NCI-H146 treated with DMSO at 0.1 percent for 48 hours (cell line): ENCODE results near the gene SLC7A5.

Experiments used
- DNase-seq: peaks from one replicate; lab custom pipeline; 2025; ENCODE audit not compliant: unreplicated experiment; lab: John Stamatoyannopoulos, UW

Gene SLC7A5

DNA sequence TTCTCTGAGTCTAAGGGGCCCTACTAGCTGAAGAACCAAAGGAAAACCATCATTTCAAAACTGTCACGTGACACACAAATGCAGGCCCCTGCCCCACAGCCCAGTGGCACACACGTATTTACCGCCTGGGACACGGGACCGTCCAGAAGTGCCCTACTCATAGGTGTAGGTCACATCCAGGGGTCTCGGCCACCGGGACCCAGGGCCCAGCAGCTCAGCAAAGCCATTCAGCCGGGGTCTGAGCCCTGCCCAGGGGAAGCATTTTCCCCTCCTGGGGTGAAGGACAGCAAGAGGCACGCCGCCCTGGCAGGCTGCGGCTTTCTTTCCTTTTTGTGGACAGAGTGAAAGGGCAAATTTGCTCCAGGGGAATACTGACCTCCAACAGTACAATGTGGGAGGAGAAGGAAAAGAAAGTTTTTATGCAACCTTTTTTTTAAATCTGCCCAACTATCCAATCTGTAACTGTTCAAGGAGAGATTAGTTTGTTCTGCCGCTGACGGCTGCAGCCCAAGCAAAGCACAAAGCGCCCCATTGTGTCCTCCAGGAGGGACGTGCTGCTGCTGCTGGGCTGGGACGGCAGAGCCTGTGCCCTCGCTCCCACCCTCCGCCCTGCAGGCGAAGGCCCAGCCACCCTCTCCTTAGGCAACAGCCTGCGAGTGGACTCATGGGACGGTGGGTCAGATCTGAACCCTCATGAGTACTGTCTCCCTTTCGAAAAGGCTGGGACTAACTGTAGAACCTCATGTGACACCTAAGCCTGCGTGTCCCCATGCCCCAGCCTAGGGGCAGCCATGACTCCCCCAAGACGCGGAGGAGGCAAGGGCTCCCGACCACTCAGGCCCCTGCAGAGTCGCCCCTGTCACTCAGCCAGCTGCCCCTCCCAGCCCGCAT lies 21.3 kb downstream of the SLC7A5 start:
- no peak for DNase-seq

DNA sequence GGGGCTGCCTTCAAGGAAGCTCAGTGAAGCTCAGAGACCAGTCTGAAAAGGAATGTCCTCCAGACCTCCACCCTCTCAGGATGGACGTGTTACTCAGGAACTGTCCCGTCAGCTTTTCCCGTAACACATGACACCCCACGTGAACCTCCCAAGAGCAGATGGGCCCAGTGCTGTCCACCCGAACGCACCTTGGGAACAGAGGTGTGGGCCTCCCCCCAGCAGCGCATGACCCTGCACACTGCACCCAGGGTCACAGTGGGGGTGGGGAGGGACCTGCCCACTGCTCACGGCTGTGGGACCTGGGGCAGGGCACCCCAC lies 21.9 kb downstream of the SLC7A5 start:
- no peak for DNase-seq

DNA sequence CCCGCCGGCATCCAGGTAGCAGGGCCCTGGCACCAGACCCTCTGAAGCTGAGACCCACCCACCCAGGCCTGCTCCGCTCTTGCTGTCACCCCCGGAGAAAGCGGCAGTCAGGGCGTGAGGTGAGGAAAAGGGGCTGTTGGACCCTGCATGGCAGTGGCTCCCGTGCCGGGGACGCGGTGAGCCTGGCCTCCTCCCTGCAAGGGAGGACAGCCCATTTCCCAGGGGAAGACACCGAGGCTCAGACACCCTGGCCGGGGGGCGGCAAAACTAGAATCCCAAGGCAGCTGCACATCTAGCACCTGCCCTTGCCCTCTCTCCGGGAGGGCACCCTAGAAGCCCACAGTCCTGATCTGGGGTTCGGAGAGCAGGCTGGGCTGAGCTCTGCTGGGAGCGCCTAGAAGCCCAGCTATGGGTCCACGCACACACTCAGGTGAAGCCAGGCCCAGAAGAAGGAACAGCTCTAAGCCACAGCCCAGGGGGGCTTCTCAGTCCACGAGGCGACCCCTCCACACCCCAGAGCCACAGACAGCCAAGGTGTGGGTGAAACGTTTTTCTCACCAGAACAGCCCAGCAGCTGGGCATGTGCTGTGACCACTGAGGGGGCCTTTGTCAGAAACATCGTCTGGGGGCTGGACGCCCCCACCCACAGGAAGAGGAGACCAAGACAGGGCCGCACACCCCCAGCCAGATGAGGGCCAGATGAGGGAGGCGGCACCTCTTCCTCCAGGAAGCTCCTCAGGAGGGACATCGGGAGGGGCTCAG lies 22.4 kb downstream of the SLC7A5 start:
- no peak for DNase-seq

DNA sequence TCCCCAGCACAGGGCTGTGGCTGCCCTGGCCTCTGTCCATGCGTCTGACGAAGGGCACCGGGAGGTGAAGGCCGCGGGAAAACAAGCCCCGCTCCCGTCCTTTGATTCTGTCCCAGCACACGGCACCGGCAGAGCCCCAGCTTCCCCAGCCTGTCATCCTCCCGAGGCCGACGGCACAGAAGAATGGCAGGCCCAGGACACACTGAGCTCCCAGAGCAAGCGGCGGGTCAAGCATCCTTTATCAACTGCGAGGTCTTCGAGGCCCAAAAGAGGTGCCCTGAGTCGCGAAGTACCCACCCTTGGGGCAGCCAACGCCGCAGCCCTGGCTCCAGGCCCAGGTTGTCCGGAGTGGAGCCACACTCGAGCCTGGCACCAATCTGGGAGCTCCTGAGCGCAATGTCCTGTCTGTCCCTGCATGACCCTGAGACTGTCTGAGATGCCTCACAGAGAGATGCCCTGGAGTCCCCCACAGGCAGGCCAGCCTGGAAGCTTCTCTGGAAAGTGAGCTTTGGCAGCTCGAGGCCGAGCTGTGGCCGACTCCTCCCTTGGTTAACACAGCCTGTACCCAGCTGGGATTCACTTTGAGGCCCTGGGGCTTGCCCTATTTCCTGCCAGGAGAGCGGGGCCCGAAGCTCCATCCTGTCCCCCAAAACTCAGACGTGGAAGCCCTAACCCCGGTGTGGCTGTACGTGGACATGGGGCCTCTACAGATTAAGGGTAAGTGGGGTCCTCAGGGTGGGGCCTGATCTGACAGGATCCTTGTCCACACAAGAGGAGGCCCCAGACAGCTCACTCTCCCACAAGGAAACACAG lies 23.3 kb downstream of the SLC7A5 start:
- no peak for DNase-seq

DNA sequence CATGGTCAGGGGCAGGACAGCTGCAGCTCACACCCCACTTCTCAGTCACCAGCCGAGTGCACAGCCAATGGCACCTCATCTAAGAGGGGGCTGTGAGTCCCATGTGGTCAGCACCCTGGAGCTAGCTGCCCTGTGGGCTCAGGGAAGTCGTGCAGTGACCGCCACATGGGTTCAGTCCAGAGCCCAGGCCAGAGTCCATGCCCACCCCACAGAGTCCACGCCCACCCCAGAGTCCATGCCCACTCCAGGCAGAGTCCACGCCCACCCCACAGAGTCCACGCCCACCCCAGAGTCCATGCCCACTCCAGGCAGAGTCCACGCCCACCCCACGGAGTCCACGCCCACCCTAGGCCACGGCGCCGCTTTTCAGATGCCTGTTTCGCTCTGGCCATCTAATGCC lies 24.1 kb downstream of the SLC7A5 start:
- DNase-seq: no peak

GRCh38 chr16:87844809-87845208 lies 24.5 kb downstream of the SLC7A5 start:
- DNase-seq: no peak

GRCh38 chr16:87844120-87844733 lies 25.1 kb downstream of the SLC7A5 start:
- no peak for DNase-seq

GRCh38 chr16:87843678-87844105 lies 25.6 kb downstream of the SLC7A5 start:
- no peak for DNase-seq

DNA sequence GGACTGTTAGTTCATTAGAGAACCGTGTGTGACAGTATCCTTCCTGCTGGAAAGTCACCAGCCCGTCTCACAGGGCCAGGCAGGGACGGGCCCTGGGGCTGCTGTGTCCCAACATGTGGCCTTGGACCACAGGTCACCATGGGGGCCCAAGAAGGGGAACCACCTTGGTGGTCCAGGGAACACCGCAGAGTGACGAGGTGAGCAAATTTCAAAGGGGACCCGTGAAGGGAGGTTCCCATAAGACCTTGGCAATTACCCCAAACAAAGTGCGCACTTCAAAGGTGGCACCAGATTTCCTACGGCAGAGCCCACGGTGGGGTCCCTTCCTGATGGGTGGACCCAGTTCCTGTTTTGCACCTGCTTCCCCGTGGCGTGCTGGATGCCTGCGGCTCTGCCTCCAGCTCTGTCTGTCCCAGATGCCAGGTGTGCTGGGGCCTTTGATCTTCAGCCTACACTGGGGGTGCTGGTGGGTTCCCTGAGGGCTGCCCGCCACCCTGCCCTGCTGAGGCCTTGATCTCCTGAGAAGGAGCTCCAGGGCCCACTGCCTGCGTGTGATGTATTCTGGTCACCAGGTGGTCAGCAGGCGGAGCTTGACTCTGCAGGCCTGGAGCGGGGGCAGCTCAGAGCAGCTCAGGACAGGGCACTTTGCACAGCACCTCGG lies 27.0 kb downstream of the SLC7A5 start:
- no peak for DNase-seq

GRCh38 chr16:87841340-87842208 lies 27.7 kb downstream of the SLC7A5 start:
- no peak for DNase-seq

DNA sequence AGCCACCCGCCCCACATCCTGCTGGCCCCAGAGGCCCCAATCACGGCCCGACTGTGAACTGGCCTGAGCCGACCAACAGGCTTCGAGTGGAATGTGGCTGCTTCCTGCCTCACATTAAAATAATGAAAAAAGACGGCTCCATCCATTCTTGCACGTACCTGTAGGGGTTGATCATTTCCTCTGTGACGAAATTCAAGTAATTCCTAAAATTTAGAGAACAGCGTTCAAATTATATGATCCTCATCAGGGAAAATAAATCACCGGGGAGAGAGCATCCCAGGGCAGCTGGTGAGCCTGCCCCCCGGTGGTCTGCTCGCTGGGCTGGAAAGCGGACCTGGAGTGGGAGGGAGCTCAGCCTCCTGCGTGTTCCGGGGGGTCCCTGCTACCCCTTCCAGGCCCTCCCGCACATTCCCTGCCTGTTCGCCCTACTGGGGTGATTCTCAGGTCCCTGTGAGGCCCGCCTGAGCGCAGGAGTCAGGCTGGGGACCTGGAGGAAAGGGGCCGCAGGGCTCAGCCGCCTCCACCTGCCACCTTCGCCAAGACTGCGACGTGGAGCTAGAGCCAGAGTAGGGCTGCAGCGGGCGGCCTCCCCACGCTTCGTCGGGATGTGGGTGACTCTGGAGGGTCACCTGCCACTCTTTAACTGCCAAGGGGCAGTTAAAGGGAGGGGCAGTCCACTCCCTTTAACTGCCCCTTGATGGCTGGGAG lies 28.9 kb downstream of the SLC7A5 start:
- DNase-seq: no peak

GRCh38 chr16:87839542-87840270 lies 29.6 kb downstream of the SLC7A5 start:
- DNase-seq: no peak

- DNase-seq: no peak
Observed at GRCh38 chr16:87838643-87839541, 30.4 kb downstream of the SLC7A5 start.

- DNase-seq: no peak
Observed at GRCh38 chr16:87837627-87838289, 31.5 kb downstream of the SLC7A5 start.

GRCh38 chr16:87836844-87837581 lies 32.3 kb downstream of the SLC7A5 start:
- no peak for DNase-seq

GRCh38 chr16:87836346-87836843 lies 32.9 kb downstream of the SLC7A5 start:
- no peak for DNase-seq
